ENCODE measurements around the gene TMEM272.

TMEM272 gene

GRCh38 chr13:51770681-51771417 lies 74.1 kb downstream of the TMEM272 start:
- no peak for TF ChIP-seq CTCF (IDR thresholded peaks at IDR 0.05; ENCODE audit: low read depth, low read length, missing control alignments)
- H3K4me3 ChIP-seq (replicated peaks; ENCODE audit: low read depth, low read length): no peak overlapping the region

GRCh38 chr13:51770160-51770559 lies 74.8 kb downstream of the TMEM272 start:
- TF ChIP-seq CTCF (IDR thresholded peaks at IDR 0.05; ENCODE audit: low read depth, low read length, missing control alignments): no peak
- no peak for DNase-seq (ENCODE audit: extremely low read depth, low read depth)
- no peak overlapping the region for H3K4me3 ChIP-seq (replicated peaks; ENCODE audit: low read depth, low read length)

More at GRCh38 chr13:51770681-51771417, 74.1 kb downstream of the TMEM272 start:
- no peak for DNase-seq (ENCODE audit: extremely low read depth, low read depth)

- no peak for DNase-seq (ENCODE audit: extremely low read depth, low read depth)
- TF ChIP-seq CTCF (IDR thresholded peaks at IDR 0.05; ENCODE audit: low read depth, low read length, missing control alignments): no peak
- H3K4me3 ChIP-seq (replicated peaks; ENCODE audit: low read depth, low read length): no peak overlapping the region
Measured at GRCh38 chr13:51769455-51770127, 75.4 kb downstream of the TMEM272 start.

GRCh38 chr13:51768976-51769375 lies 76.0 kb downstream of the TMEM272 start:
- TF ChIP-seq CTCF (IDR thresholded peaks at IDR 0.05; ENCODE audit: low read depth, low read length, missing control alignments): no peak
- H3K4me3 ChIP-seq (replicated peaks; ENCODE audit: low read depth, low read length): no peak overlapping the region
- DNase-seq (ENCODE audit: extremely low read depth, low read depth): no peak

- H3K4me3 ChIP-seq (replicated peaks; ENCODE audit: low read depth, low read length): no peak overlapping the region
- TF ChIP-seq CTCF (IDR thresholded peaks at IDR 0.05; ENCODE audit: low read depth, low read length, missing control alignments): peak; percentile 3
- no peak for DNase-seq (ENCODE audit: extremely low read depth, low read depth)
Measured at GRCh38 chr13:51768378-51768921, 76.5 kb downstream of the TMEM272 start.

GRCh38 chr13:51767100-51767499 lies 77.9 kb downstream of the TMEM272 start:
- no peak overlapping the region for H3K4me3 ChIP-seq (replicated peaks; ENCODE audit: low read depth, low read length)
- DNase-seq (ENCODE audit: extremely low read depth, low read depth): no peak
- peak; percentile 29 for TF ChIP-seq CTCF (IDR thresholded peaks at IDR 0.05; ENCODE audit: low read depth, low read length, missing control alignments)
